Activated CD8-positive, alpha-beta memory T cell treated with anti-CD3 and anti-CD28 coated beads, Interleukin-2, amount 10 ng/mL, durations not matched to agents 7 days and 5 days (primary cell): Measurements from ENCODE around the gene ASH1L. TPM values are rescaled to one million over a fixed set of nuclear protein-coding genes. Genes with fewer than 3 reads are reported as not detected.
"Not testable (repeated sequence)": the region's sequence is repeated elsewhere in the genome, so short reads cannot be mapped to it uniquely, and the experiment has no call there.

Source experiments
- ATAC-seq: fragments of 150-1000 bp; cut with Tn5 transposase; one replicate; pipeline ENCODE4 v1.10.0; 2021; ENCODE audit warnings: moderate library complexity
- CTCF ChIA-PET: fragments of 350-600 bp; sonication (Branson Sonifier 250); formaldehyde crosslinking; loops from one replicate; lab custom pipeline; 2021; ENCODE audit warnings: antibody characterized with exemption; lab: Charles Lee
- DNase-seq: peaks from one replicate; pipeline ENCODE4 v3.0.0-alpha.2; 2020
- H3K27ac Mint-ChIP-seq: one replicate; pipeline ENCODE4 v1.8.0; 2021; ENCODE audit warnings: mild to moderate bottlenecking, mixed read lengths
- H3K27me3 Mint-ChIP-seq: one replicate; pipeline ENCODE4 v1.8.0; 2021; ENCODE audit warnings: mixed read lengths
- H3K36me3 Mint-ChIP-seq: one replicate; pipeline ENCODE4 v1.8.0; 2021; ENCODE audit warnings: mild to moderate bottlenecking, mixed read lengths
- H3K4me1 Mint-ChIP-seq: one replicate; pipeline ENCODE4 v1.8.0; 2021; ENCODE audit warnings: mixed read lengths
- H3K4me3 Mint-ChIP-seq: one replicate; pipeline ENCODE4 v1.8.0; 2021; ENCODE audit warnings: mild to moderate bottlenecking, moderate library complexity, mixed read lengths
- H3K9me3 Mint-ChIP-seq: one replicate; pipeline ENCODE4 v1.8.0; 2022; ENCODE audit warnings: low read depth, mixed read lengths
- total RNA-seq, 2 experiments: library from RNA; stranded (reverse); gene quantifications; one replicate each; pipeline ENCODE4 v1.2.3, GENCODE V29; 2021

The ASH1L gene
- total RNA-seq, 2 experiments from 2014 or later = 34.0 to 52.9 TPM

DNA sequence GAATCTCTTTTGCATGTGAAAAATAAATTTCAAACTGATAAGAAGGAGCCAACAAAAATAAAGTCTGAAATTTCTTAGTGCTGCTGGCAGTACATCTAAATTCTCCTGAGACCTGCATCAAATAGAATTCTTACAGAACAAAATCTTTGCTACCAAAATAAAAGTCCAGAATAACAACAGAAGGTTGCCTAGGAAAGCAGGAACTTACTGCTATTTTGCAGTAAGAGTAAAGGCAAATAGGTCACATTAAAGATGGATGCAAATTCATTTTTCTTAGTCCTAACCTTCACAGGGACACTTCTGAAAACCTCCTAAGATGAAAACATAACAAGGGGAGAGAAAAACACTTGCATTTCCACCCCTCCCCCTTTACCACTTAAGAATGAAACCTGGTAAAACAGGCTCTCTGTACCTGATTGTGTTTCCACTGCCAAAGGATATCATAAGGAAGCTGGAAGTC lies 182.9 kb downstream of the ASH1L start:
- H3K27ac Mint-ChIP-seq = no peak overlapping the region
- H3K9me3 Mint-ChIP-seq = no peaks in the 10 kb centered on the region
- H3K4me1 Mint-ChIP-seq = no peaks in the 10 kb centered on the region
- CTCF ChIA-PET = no interaction called here
- no peak overlapping the region for H3K4me3 Mint-ChIP-seq
- DNase-seq (no peak), ATAC-seq (no peak)
- H3K36me3 Mint-ChIP-seq = peaks cover 29% of the 10 kb centered on the region
- H3K27me3 Mint-ChIP-seq = no peaks in the 10 kb centered on the region

DNA sequence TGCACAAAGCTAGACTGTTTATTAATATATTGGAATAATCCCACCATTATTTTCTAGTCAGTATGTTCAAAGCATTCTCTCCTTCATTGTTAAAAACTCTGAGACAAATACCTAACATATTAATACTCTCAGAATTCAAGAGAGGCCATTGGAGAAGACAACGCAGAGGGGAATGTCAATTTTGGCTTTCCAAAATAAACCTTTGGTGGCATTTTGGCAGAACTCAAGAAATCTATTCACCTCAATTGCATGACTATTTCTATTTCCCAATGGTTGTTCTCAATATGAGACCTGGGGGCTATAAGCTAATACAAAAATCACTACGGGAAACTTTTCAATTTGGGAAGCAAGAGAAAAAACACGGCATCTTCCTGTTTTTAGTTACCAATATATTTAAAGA lies 183.4 kb downstream of the ASH1L start:
- H3K36me3 Mint-ChIP-seq = peaks cover 28% of the 10 kb centered on the region
- H3K27ac Mint-ChIP-seq = no peak overlapping the region

DNA sequence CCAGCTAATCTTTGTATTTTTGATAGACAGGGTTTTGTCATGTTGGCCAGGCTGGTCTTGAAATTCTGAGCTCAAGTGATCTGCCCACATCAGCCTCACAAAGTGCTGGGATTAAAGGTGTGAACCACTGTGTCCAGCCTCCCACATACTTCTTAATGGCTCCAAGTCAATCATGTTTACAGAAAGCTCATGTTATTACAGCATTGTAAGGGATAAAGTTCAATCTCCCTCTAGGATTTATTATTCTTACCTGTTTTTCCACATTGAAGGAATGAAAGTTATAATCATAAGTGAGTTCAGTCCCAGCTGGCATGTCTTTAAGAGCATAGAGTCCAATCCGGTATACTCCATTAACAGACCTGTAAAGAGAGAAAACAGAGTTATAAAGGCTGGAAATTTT lies 202.6 kb downstream of the ASH1L start:
- H3K27ac Mint-ChIP-seq = no peak overlapping the region
- no peaks in the 10 kb centered on the region for H3K27me3 Mint-ChIP-seq
- no peaks in the 10 kb centered on the region for H3K4me1 Mint-ChIP-seq
- no peak for ATAC-seq
- H3K36me3 Mint-ChIP-seq = peaks cover 32% of the 10 kb centered on the region
- CTCF ChIA-PET = interaction anchor here (1.7 kb wide), 1 partner anchor 36 kb away, joined by 4 read pairs; no protein-coding TSS in a partner anchor
- no peaks in the 10 kb centered on the region for H3K9me3 Mint-ChIP-seq
- no peak overlapping the region for H3K4me3 Mint-ChIP-seq
- DNase-seq = no peak

More for the DNA sequence above, 183.4 kb downstream of the ASH1L start:
- no peaks in the 10 kb centered on the region for H3K4me1 Mint-ChIP-seq
- DNase-seq (no peak), ATAC-seq (no peak)
- H3K9me3 Mint-ChIP-seq = no peaks in the 10 kb centered on the region
- CTCF ChIA-PET = interaction anchor here (0.9 kb wide), 1 partner anchor 211 kb away, joined by 3 read pairs; no protein-coding TSS in a partner anchor
- no peaks in the 10 kb centered on the region for H3K27me3 Mint-ChIP-seq
- no peak overlapping the region for H3K4me3 Mint-ChIP-seq

DNA sequence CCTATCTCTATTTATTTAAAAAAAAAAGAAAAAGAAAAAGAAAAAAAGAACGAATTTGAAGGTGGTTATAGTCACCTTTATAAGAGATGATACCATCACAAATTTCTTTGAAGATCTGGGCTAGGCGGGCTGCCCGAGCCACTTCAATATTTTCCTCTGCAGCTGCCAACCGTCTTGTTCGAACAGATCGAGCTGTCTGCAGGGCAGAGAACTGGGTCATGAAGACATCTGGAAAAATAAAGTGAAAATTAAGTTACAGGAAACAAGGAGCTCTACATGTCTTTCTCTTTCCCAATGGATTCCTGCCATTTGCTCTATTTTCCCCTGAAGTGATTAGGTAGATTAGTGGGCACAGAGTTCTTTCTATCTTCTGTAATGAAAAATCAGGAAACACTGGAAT lies 210.0 kb downstream of the ASH1L start:
- DNase-seq (no peak), ATAC-seq (no peak)
- Mint-ChIP-seq H3K27me3 (no peaks in the 10 kb centered on the region), H3K27ac (peak overlapping the region; percentile 15), H3K4me1 (no peaks in the 10 kb centered on the region), H3K9me3 (no peaks in the 10 kb centered on the region), H3K36me3 (peaks cover 52% of the 10 kb centered on the region), H3K4me3 (no peak overlapping the region)
- CTCF ChIA-PET = interaction anchor here (0.6 to 1.4 kb wide), 2 partner anchors 21 to 102 kb away, joined by 4 read pairs; no protein-coding TSS in a partner anchor

DNA sequence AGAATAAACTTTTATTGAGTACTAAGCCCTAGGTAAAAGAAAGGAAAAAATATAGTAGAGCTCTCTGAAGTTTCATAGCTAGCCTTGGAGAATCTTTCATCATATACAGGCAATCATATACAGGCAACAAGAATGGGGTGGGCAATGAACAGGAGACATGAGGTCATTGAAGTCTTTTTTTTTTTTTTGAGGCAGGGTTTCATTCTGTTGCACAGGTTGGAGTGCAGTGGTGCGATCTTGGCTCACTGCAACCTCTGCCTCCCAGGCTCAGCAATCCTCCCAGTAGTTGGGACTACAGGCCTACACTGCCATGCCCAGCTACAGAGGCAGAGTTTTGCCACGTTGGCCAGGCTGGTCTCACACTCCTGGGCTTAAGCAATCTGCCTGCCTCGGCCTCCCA lies 219.8 kb downstream of the ASH1L start:
- Mint-ChIP-seq H3K36me3 (peaks cover 54% of the 10 kb centered on the region), H3K27ac (no peak overlapping the region), H3K9me3 (no peaks in the 10 kb centered on the region), H3K27me3 (no peaks in the 10 kb centered on the region), H3K4me1 (no peaks in the 10 kb centered on the region), H3K4me3 (no peak overlapping the region)
- DNase-seq (no peak), ATAC-seq (no peak)
- CTCF ChIA-PET = interaction anchor here (0.7 to 2.0 kb wide), 5 partner anchors 18 to 854 kb away, joined by 3 to 9 read pairs (median 4); no protein-coding TSS in a partner anchor

DNA sequence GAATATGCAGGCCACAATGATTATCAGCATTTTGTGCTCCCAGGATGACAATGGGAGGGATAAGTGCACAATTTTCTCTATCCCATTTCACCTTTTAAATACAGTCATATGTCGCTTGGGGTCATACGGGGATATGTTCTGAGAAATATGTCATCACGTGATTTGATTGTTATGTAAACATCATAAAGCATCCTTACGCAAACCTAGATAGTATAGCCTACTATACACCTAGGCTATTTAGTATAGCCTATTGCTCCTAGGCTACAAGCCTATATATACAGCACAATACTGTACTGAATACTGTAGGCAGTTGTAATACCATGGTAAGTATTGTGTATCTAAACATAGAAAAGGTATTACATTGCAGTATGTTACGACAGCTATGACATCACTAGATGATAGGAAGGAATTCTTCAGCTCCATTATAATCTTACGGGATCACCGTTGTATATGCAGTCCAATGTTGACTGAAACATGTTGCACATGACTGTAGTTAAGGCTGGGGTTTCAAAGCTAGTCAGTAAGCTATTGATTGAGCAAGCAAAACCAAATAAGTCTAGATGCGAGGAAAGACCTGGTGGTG lies 223.0 kb downstream of the ASH1L start:
- no peaks in the 10 kb centered on the region for H3K27me3 Mint-ChIP-seq
- no peak overlapping the region for H3K4me3 Mint-ChIP-seq
- no peak for ATAC-seq
- no peak for DNase-seq
- CTCF ChIA-PET = interaction anchor here (0.5 to 1.6 kb wide), 3 partner anchors 16 to 89 kb away, joined by 3 to 7 read pairs (median 5); no protein-coding TSS in a partner anchor
- H3K9me3 Mint-ChIP-seq = no peaks in the 10 kb centered on the region
- peaks cover 56% of the 10 kb centered on the region for H3K36me3 Mint-ChIP-seq
- H3K27ac Mint-ChIP-seq = no peak overlapping the region
- H3K4me1 Mint-ChIP-seq = no peaks in the 10 kb centered on the region

DNA sequence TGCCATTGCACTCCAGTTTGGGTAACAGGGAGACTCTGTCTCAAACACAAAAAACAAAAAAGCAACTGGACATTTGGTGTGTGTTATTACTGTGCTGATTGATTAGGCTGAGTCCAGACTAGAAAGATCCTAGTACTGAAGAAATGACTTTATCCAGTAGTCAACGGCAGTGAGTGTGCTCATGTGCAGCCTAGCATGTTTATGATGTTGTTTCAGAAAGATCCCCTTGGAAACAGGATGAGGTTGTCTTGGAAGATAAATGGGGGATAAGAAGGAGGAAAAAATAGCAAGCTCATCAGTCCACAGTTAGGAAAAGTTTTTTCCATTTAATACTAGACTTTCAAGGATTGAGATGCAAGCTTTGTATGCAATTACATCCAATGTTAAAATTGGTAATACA lies 227.6 kb downstream of the ASH1L start:
- Mint-ChIP-seq H3K27me3 (no peaks in the 10 kb centered on the region), H3K4me3 (no peak overlapping the region), H3K27ac (no peak overlapping the region), H3K4me1 (peaks cover 7% of the 10 kb centered on the region), H3K9me3 (no peaks in the 10 kb centered on the region), H3K36me3 (peaks cover 50% of the 10 kb centered on the region)
- ATAC-seq = no peak
- CTCF ChIA-PET = no interaction called here
- no peak for DNase-seq

DNA sequence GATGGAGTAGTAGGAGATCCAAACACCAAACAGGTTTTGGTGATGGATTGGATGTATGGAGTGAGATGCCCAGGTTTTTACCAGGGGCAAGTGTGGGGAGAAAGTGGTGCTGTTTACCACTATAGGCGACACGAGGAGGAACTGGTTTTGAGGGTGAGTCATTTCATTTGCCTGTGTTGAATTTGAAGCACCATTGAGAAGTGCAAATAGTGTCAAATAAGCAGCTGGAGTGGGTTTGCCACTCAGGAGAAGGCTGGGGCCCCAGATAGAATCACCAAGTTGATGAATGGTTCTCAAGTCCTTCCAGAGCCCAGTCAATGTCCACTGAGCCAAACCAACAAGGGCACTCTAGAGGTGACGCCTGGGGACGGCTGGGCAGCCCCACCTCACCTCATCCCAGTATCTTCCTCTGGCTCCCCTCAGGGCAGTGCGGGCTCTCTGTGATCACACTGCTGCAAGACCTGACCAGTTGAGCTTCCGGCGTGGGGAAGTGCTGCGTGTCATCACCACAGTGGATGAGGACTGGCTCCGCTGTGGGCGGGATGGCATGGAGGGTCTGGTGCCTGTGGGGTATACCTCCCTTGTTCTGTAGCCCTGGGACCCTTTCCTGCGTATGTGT lies 232.5 kb downstream of the ASH1L start:
- Mint-ChIP-seq H3K27me3 (no peaks in the 10 kb centered on the region), H3K36me3 (peaks cover 23% of the 10 kb centered on the region), H3K4me1 (peaks cover 21% of the 10 kb centered on the region), H3K4me3 (no peak overlapping the region), H3K27ac (peak overlapping the region; percentile 43), H3K9me3 (no peaks in the 10 kb centered on the region)
- CTCF ChIA-PET = no interaction called here
- DNase-seq (no peak), ATAC-seq (no peak)

DNA sequence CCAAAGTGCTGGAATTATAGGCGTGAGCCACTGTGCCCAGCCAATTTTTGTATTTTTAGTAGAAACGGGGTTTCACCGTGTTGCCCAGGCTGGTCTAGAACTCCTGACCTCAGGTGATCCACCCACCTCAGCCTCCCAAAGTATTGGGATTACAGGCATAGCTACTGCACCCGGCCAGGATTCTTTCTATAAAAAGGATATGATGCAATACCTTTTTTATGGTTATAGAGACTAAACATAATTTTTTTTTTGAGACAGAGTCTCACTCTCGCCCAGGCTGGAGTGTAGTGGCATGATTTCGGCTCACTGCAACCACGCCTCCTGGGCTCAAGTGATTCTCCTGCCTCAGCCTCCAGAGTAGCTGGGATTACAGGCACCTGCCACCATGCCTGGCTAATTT lies 233.7 kb downstream of the ASH1L start:
- not testable (repeated sequence) for H3K27ac Mint-ChIP-seq, H3K4me3 Mint-ChIP-seq, ATAC-seq, DNase-seq, H3K9me3 Mint-ChIP-seq, H3K27me3 Mint-ChIP-seq
- Mint-ChIP-seq H3K4me1 (peaks cover 22% of the 10 kb centered on the region), H3K36me3 (peaks cover 20% of the 10 kb centered on the region)
- CTCF ChIA-PET = interaction anchor here (0.6 to 2.3 kb wide), 2 partner anchors 78 to 208 kb away, joined by 3 to 7 read pairs; no protein-coding TSS in a partner anchor

DNA sequence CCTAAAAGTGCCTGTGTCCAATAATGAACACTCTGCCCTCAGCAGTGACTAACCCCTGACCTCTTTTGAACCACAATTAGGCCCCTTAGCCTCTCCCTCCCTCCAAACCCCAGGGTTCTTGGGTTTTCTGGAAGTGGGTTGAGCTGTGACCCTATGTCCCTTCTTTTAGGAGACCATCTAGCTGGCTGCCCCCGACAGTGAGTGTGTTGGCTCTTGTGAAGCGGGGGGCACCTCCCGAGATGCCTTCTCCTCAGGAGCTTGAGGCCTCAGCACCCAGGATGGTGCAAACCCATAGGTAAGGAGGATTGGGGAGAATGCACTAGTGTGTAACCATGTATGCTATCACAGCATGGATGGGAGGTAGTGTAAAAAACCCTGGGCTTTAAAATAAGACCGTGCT lies 234.6 kb downstream of the ASH1L start:
- Mint-ChIP-seq H3K9me3 (no peaks in the 10 kb centered on the region), H3K27ac (peak overlapping the region; percentile 18), H3K4me1 (peaks cover 22% of the 10 kb centered on the region), H3K36me3 (peaks cover 15% of the 10 kb centered on the region), H3K27me3 (no peaks in the 10 kb centered on the region), H3K4me3 (no peak overlapping the region)
- DNase-seq (no peak), ATAC-seq (no peak)
- CTCF ChIA-PET = interaction anchor here (0.7 to 2.3 kb wide), 2 partner anchors 11 to 77 kb away, joined by 3 to 7 read pairs; no protein-coding TSS in a partner anchor

DNA sequence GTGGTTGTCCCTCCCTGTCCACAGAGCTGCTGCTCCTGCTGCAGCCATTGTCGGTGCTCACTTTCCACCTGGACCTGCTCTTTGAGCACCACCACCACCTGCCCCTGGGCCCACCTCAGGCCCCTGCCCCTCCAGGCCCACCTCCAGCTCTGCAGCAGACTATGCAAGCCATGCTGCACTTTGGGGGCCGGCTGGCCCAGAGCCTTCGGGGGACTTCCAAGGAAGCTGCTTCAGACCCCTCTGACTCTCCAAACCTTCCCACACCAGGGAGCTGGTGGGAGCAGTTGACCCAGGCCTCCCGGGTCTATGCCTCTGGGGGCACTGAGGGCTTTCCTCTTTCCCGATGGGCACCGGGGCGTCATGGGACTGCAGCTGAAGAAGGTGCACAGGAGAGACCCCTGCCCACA lies 236.0 kb downstream of the ASH1L start:
- Mint-ChIP-seq H3K27me3 (no peaks in the 10 kb centered on the region), H3K9me3 (no peaks in the 10 kb centered on the region)

DNA sequence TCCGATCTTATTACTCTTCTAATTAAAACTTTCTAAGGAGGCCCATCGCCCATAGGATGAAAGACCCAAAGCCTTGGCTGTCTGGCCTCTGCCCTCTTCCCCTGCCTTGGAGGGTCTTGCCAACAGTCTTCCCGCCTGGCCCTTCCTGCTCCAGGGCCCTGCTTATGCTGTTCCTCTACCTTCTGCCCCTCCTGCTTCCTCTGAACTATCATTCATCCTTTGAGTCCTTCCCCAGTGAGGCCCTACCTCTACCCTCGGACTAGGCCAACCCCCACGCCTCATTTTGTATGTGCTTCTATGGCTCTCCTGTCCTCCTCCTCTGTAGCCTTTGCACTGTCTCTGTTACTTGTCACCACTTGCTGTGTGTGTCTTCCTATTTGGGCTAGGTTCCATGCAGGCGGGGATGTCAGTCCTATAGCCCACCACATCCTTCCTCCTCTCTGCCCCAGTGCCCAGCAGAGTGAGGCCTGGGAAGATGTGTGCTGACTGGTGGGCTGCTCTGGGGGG lies 236.5 kb downstream of the ASH1L start:
- H3K9me3 Mint-ChIP-seq = no peaks in the 10 kb centered on the region
- H3K27ac Mint-ChIP-seq = peak overlapping the region; percentile 50
- H3K36me3 Mint-ChIP-seq = peaks cover 11% of the 10 kb centered on the region
- ATAC-seq (no peak), DNase-seq (no peak)
- peaks cover 36% of the 10 kb centered on the region for H3K4me1 Mint-ChIP-seq
- CTCF ChIA-PET = interaction anchor here (7.1 kb wide), 1 partner anchor 75 kb away, joined by 160 read pairs; no protein-coding TSS in a partner anchor
- H3K27me3 Mint-ChIP-seq = no peaks in the 10 kb centered on the region
- peak overlapping the region; percentile 39 for H3K4me3 Mint-ChIP-seq

More for the DNA sequence above, 236.0 kb downstream of the ASH1L start:
- peaks cover 15% of the 10 kb centered on the region for H3K36me3 Mint-ChIP-seq
- H3K4me1 Mint-ChIP-seq = peaks cover 32% of the 10 kb centered on the region
- CTCF ChIA-PET = no interaction called here
- no peak for DNase-seq
- H3K27ac Mint-ChIP-seq = no peak overlapping the region
- ATAC-seq = no peak
- H3K4me3 Mint-ChIP-seq = no peak overlapping the region

DNA sequence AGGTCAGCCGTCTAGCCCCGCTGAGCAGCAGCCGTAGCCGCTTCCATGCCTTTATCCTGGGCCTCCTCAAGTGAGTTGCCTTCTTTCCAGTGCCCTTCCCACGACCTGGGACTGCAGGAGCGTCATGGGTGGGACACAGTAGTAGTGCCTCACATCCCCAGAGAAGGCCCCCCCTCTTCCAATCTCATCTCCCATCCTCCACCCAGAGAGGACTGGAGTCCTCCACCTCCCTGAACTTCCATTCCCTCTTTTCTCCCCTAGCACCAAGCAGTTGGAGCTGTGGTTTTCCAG lies 237.1 kb downstream of the ASH1L start:
- peaks cover 8% of the 10 kb centered on the region for H3K36me3 Mint-ChIP-seq
- H3K27ac Mint-ChIP-seq = peak overlapping the region; percentile 50
- DNase-seq = no peak
- no peaks in the 10 kb centered on the region for H3K9me3 Mint-ChIP-seq
- CTCF ChIA-PET = interaction anchor here (4.4 to 7.1 kb wide), 2 partner anchors 47 to 74 kb away, joined by 26 to 160 read pairs; no protein-coding TSS in a partner anchor
- no peaks in the 10 kb centered on the region for H3K27me3 Mint-ChIP-seq
- H3K4me3 Mint-ChIP-seq = peak overlapping the region; percentile 39
- no peak for ATAC-seq
- H3K4me1 Mint-ChIP-seq = peaks cover 39% of the 10 kb centered on the region
